ENCODE results near the gene TGFB2. TPM values are rescaled to one million over a fixed set of nuclear protein-coding genes. Genes with fewer than 3 reads are reported as not detected.

The TGFB2 gene
- total RNA-seq, 1 donor from 2014 or later: 10.2 TPM

DNA sequence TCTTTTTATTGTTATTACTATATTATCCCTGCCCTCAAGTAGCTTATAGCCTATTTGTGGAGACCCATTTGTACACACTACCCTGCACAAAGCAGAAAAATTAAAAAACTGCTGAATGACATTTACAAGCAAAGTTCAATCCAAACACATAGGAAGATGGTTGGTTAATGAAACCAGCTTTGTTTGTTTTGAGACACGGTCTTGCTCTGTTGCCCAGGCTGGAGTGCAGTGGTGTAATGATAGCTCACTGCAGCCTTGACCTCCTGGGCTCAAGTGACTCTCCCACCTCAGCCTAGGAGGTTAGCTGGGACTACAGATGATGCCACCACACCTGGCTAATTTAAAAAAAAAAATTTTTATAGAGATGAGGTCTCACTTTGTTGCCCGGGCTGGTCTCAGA, 31.6 kb downstream of the TGFB2 start:
- Histone ChIP-seq H3K4me1 (peaks cover 51% of the 10 kb centered on the region), H3K4me3 (no peak overlapping the region), H3K36me3 (no peaks in the 10 kb centered on the region), H3K27ac (no peak overlapping the region), H3K9me3 (no peaks in the 10 kb centered on the region), H3K27me3 (ENCODE audit: low read depth) (no peaks in the 10 kb centered on the region)
- DNase-seq (no peak), ATAC-seq (no peak)
- intact Hi-C loops (cut with DNase I): no loop called here
- no peak for TF ChIP-seq CTCF (IDR thresholded peaks at IDR 0.05)

- peaks cover 47% of the 10 kb centered on the region for H3K4me1 ChIP-seq
- H3K27ac ChIP-seq: no peak overlapping the region
- no peaks in the 10 kb centered on the region for H3K36me3 ChIP-seq
- intact Hi-C loops (cut with DNase I): no loop called here
- ATAC-seq: peak; percentile 17 to 40
- no peak for TF ChIP-seq CTCF (IDR thresholded peaks at IDR 0.05)
- DNase-seq: no peak
- H3K9me3 ChIP-seq: no peaks in the 10 kb centered on the region
- no peaks in the 10 kb centered on the region for H3K27me3 ChIP-seq (ENCODE audit: low read depth)
- H3K4me3 ChIP-seq: no peak overlapping the region
These were observed 32.1 kb downstream of the TGFB2 start for GRCh38 chr1:218377143-218377660.

- Histone ChIP-seq H3K4me1 (peaks cover 21% of the 10 kb centered on the region), H3K4me3 (no peak overlapping the region), H3K36me3 (no peaks in the 10 kb centered on the region), H3K9me3 (no peaks in the 10 kb centered on the region), H3K27me3 (ENCODE audit: low read depth) (no peaks in the 10 kb centered on the region), H3K27ac (peak overlapping the region; percentile 34)
- intact Hi-C loops (cut with DNase I): no loop called here
- ATAC-seq: peak; percentile 86 to 94
- DNase-seq: peak; percentile 59
- TF ChIP-seq CTCF (IDR thresholded peaks at IDR 0.05): no peak
These were observed 35.2 kb downstream of the TGFB2 start for GRCh38 chr1:218380125-218380977.

- intact Hi-C loops (cut with DNase I): no loop called here
- no peaks in the 10 kb centered on the region for H3K9me3 ChIP-seq
- H3K27me3 ChIP-seq (ENCODE audit: low read depth): no peaks in the 10 kb centered on the region
- DNase-seq (no peak), ATAC-seq (no peak)
- H3K4me1 ChIP-seq: peaks cover 14% of the 10 kb centered on the region
- H3K27ac ChIP-seq: no peak overlapping the region
- TF ChIP-seq CTCF (IDR thresholded peaks at IDR 0.05): no peak
- H3K4me3 ChIP-seq: no peak overlapping the region
- H3K36me3 ChIP-seq: no peaks in the 10 kb centered on the region
These were observed 37.1 kb downstream of the TGFB2 start for GRCh38 chr1:218382261-218382660.

GRCh38 chr1:218383051-218383450, 37.9 kb downstream of the TGFB2 start:
- Histone ChIP-seq H3K36me3 (no peaks in the 10 kb centered on the region), H3K27me3 (ENCODE audit: low read depth) (no peaks in the 10 kb centered on the region), H3K4me1 (peaks cover 11% of the 10 kb centered on the region), H3K27ac (no peak overlapping the region), H3K4me3 (no peak overlapping the region), H3K9me3 (no peaks in the 10 kb centered on the region)
- TF ChIP-seq CTCF (IDR thresholded peaks at IDR 0.05): no peak
- DNase-seq (no peak), ATAC-seq (no peak)
- intact Hi-C loops (cut with DNase I): no loop called here

Data from lower lobe of right lung (tissue), 2 donors.